ENCODE measurements around the gene TMBIM4.
A peak's percentile ranks its signal among the peaks of the same experiment; 100 is the strongest.

The TMBIM4 gene

GRCh38 chr12:66149702-66150398, 19.9 kb downstream of the TMBIM4 start:
- Histone ChIP-seq H3K36me3 (ENCODE audit: control insufficient read depth, insufficient read depth, low read length) (peaks cover 2% of the 10 kb centered on the region), H3K27ac (ENCODE audit: low read depth, low read length) (no peak overlapping the region), H3K4me1 (ENCODE audit: control insufficient read depth, insufficient read depth, low read length) (peaks cover 4% of the 10 kb centered on the region), H3K9ac (ENCODE audit: low read length) (no peak overlapping the region), H3K4me3 (ENCODE audit: low read length) (no peak overlapping the region), H3K27me3 (ENCODE audit: control insufficient read depth, insufficient read depth, low read length) (no peaks in the 10 kb centered on the region)

- H3K4me3 ChIP-seq (ENCODE audit: low read length) = no peak overlapping the region
- H3K36me3 ChIP-seq (ENCODE audit: control insufficient read depth, insufficient read depth, low read length) = peaks cover 10% of the 10 kb centered on the region
- no peak overlapping the region for H3K27ac ChIP-seq (ENCODE audit: low read depth, low read length)
- H3K27me3 ChIP-seq (ENCODE audit: control insufficient read depth, insufficient read depth, low read length) = no peaks in the 10 kb centered on the region
- no peak overlapping the region for H3K9ac ChIP-seq (ENCODE audit: low read length)
- no peaks in the 10 kb centered on the region for H3K4me1 ChIP-seq (ENCODE audit: control insufficient read depth, insufficient read depth, low read length)
Observed at GRCh38 chr12:66144791-66145754, 24.7 kb downstream of the TMBIM4 start.

GRCh38 chr12:66143868-66144267, 25.9 kb downstream of the TMBIM4 start:
- Histone ChIP-seq H3K9ac (ENCODE audit: low read length) (no peak overlapping the region), H3K27me3 (ENCODE audit: control insufficient read depth, insufficient read depth, low read length) (no peaks in the 10 kb centered on the region)

GRCh38 chr12:66142826-66143225, 27.0 kb downstream of the TMBIM4 start:
- Histone ChIP-seq H3K4me3 (ENCODE audit: low read length) (no peak overlapping the region), H3K9ac (ENCODE audit: low read length) (no peak overlapping the region), H3K27ac (ENCODE audit: low read depth, low read length) (no peak overlapping the region), H3K36me3 (ENCODE audit: control insufficient read depth, insufficient read depth, low read length) (peaks cover 16% of the 10 kb centered on the region), H3K4me1 (ENCODE audit: control insufficient read depth, insufficient read depth, low read length) (no peaks in the 10 kb centered on the region), H3K27me3 (ENCODE audit: control insufficient read depth, insufficient read depth, low read length) (no peaks in the 10 kb centered on the region)

More at GRCh38 chr12:66143868-66144267, 25.9 kb downstream of the TMBIM4 start:
- H3K36me3 ChIP-seq (ENCODE audit: control insufficient read depth, insufficient read depth, low read length) = peaks cover 16% of the 10 kb centered on the region
- no peaks in the 10 kb centered on the region for H3K4me1 ChIP-seq (ENCODE audit: control insufficient read depth, insufficient read depth, low read length)
- no peak overlapping the region for H3K4me3 ChIP-seq (ENCODE audit: low read length)
- H3K27ac ChIP-seq (ENCODE audit: low read depth, low read length) = no peak overlapping the region

- no peak overlapping the region for H3K9ac ChIP-seq (ENCODE audit: low read length)
- H3K27me3 ChIP-seq (ENCODE audit: control insufficient read depth, insufficient read depth, low read length) = no peaks in the 10 kb centered on the region
- H3K4me1 ChIP-seq (ENCODE audit: control insufficient read depth, insufficient read depth, low read length) = no peaks in the 10 kb centered on the region
- peaks cover 16% of the 10 kb centered on the region for H3K36me3 ChIP-seq (ENCODE audit: control insufficient read depth, insufficient read depth, low read length)
- H3K4me3 ChIP-seq (ENCODE audit: low read length) = no peak overlapping the region
- H3K27ac ChIP-seq (ENCODE audit: low read depth, low read length) = no peak overlapping the region
Observed at GRCh38 chr12:66141299-66141698, 28.5 kb downstream of the TMBIM4 start.

- H3K4me1 ChIP-seq (ENCODE audit: control insufficient read depth, insufficient read depth, low read length) = no peaks in the 10 kb centered on the region
- H3K27ac ChIP-seq (ENCODE audit: low read depth, low read length) = no peak overlapping the region
- peaks cover 18% of the 10 kb centered on the region for H3K36me3 ChIP-seq (ENCODE audit: control insufficient read depth, insufficient read depth, low read length)
- no peak overlapping the region for H3K9ac ChIP-seq (ENCODE audit: low read length)
- H3K27me3 ChIP-seq (ENCODE audit: control insufficient read depth, insufficient read depth, low read length) = no peaks in the 10 kb centered on the region
- no peak overlapping the region for H3K4me3 ChIP-seq (ENCODE audit: low read length)
Observed at GRCh38 chr12:66140731-66141130, 29.1 kb downstream of the TMBIM4 start.

- no peak overlapping the region for H3K9ac ChIP-seq (ENCODE audit: low read length)
- H3K4me3 ChIP-seq (ENCODE audit: low read length) = no peak overlapping the region
- no peaks in the 10 kb centered on the region for H3K4me1 ChIP-seq (ENCODE audit: control insufficient read depth, insufficient read depth, low read length)
- H3K36me3 ChIP-seq (ENCODE audit: control insufficient read depth, insufficient read depth, low read length) = peaks cover 18% of the 10 kb centered on the region
- H3K27ac ChIP-seq (ENCODE audit: low read depth, low read length) = no peak overlapping the region
- H3K27me3 ChIP-seq (ENCODE audit: control insufficient read depth, insufficient read depth, low read length) = no peaks in the 10 kb centered on the region
Observed at GRCh38 chr12:66139328-66139727, 30.5 kb downstream of the TMBIM4 start.

GRCh38 chr12:66137937-66138336, 31.9 kb downstream of the TMBIM4 start:
- H3K27me3 ChIP-seq (ENCODE audit: control insufficient read depth, insufficient read depth, low read length) = no peaks in the 10 kb centered on the region
- H3K4me1 ChIP-seq (ENCODE audit: control insufficient read depth, insufficient read depth, low read length) = no peaks in the 10 kb centered on the region
- no peak overlapping the region for H3K9ac ChIP-seq (ENCODE audit: low read length)
- peaks cover 16% of the 10 kb centered on the region for H3K36me3 ChIP-seq (ENCODE audit: control insufficient read depth, insufficient read depth, low read length)
- no peak overlapping the region for H3K27ac ChIP-seq (ENCODE audit: low read depth, low read length)
- no peak overlapping the region for H3K4me3 ChIP-seq (ENCODE audit: low read length)

- Histone ChIP-seq H3K9ac (ENCODE audit: low read length) (no peak overlapping the region), H3K4me3 (ENCODE audit: low read length) (no peak overlapping the region), H3K4me1 (ENCODE audit: control insufficient read depth, insufficient read depth, low read length) (peaks cover 8% of the 10 kb centered on the region), H3K27ac (ENCODE audit: low read depth, low read length) (no peak overlapping the region), H3K36me3 (ENCODE audit: control insufficient read depth, insufficient read depth, low read length) (peaks cover 5% of the 10 kb centered on the region), H3K27me3 (ENCODE audit: control insufficient read depth, insufficient read depth, low read length) (no peaks in the 10 kb centered on the region)
Observed at GRCh38 chr12:66132408-66132807, 37.4 kb downstream of the TMBIM4 start.

GRCh38 chr12:66131067-66131688, 38.6 kb downstream of the TMBIM4 start:
- no peaks in the 10 kb centered on the region for H3K27me3 ChIP-seq (ENCODE audit: control insufficient read depth, insufficient read depth, low read length)
- H3K27ac ChIP-seq (ENCODE audit: low read depth, low read length) = no peak overlapping the region
- H3K36me3 ChIP-seq (ENCODE audit: control insufficient read depth, insufficient read depth, low read length) = peaks cover 5% of the 10 kb centered on the region
- peak overlapping the region; percentile 55 for H3K9ac ChIP-seq (ENCODE audit: low read length)
- peak overlapping the region; percentile 92 for H3K4me3 ChIP-seq (ENCODE audit: low read length)
- H3K4me1 ChIP-seq (ENCODE audit: control insufficient read depth, insufficient read depth, low read length) = peaks cover 8% of the 10 kb centered on the region

GRCh38 chr12:66130267-66131066, 39.3 kb downstream of the TMBIM4 start, which contains the start of gene LLPH:
Gene LLPH, minus strand, starts transcription at chr12:66130750. Its CDS starts 1,644 bp downstream, at chr12:66129106.
- Histone ChIP-seq H3K9ac (ENCODE audit: low read length) (peak within 1 kb of the TSS; percentile 69), H3K4me1 (ENCODE audit: control insufficient read depth, insufficient read depth, low read length) (peaks cover 8% of the 10 kb centered on the region), H3K4me3 (ENCODE audit: low read length) (peak within 1 kb of the TSS; percentile 92), H3K27me3 (ENCODE audit: control insufficient read depth, insufficient read depth, low read length) (no peaks in the 10 kb centered on the region), H3K36me3 (ENCODE audit: control insufficient read depth, insufficient read depth, low read length) (peaks cover 3% of the 10 kb centered on the region), H3K27ac (ENCODE audit: low read depth, low read length) (no peak within 1 kb of the TSS)

- H3K36me3 ChIP-seq (ENCODE audit: control insufficient read depth, insufficient read depth, low read length) = peaks cover 3% of the 10 kb centered on the region
- H3K9ac ChIP-seq (ENCODE audit: low read length) = peak overlapping the region; percentile 69
- peak overlapping the region; percentile 92 for H3K4me3 ChIP-seq (ENCODE audit: low read length)
- no peaks in the 10 kb centered on the region for H3K27me3 ChIP-seq (ENCODE audit: control insufficient read depth, insufficient read depth, low read length)
- peaks cover 8% of the 10 kb centered on the region for H3K4me1 ChIP-seq (ENCODE audit: control insufficient read depth, insufficient read depth, low read length)
- no peak overlapping the region for H3K27ac ChIP-seq (ENCODE audit: low read depth, low read length)
Observed at GRCh38 chr12:66129934-66130266, 39.9 kb downstream of the TMBIM4 start.
